A673 (cell line): ENCODE results near the gene HELZ2. TPM values are rescaled to one million over a fixed set of nuclear protein-coding genes. Genes with fewer than 3 reads are reported as not detected.

Experiments
- BruUV-seq: library from RNA; stranded (reverse); fragments of 400-500 nt; replicated peaks from 2 replicates; lab custom pipeline; 2021; lab: Mats Ljungman, UMichigan
- CTCF ChIA-PET: fragments of 300-600 bp; sonication (Branson Sonifier 250); formaldehyde crosslinking; loops from one replicate; lab custom pipeline; 2022; ENCODE audit warnings: antibody characterized with exemption; lab: Charles Lee
- POLR2A ChIA-PET: fragments of 300-600 bp; sonication (Branson Sonifier 250); formaldehyde crosslinking; loops from one replicate; lab custom pipeline; 2022; ENCODE audit warnings: antibody characterized with exemption; ENCODE audit not compliant: low non-redundant PET; lab: Charles Lee
- DNase-seq: peaks from one replicate; pipeline ENCODE4 v3.0.0-alpha.2; 2015; ENCODE audit warnings: low spot score
- H3K27ac ChIP-seq: fragments of 200-600 bp; sonication (generic); 2 replicates; pipeline ENCODE4 v1.5.1; 2016; ENCODE audit warnings: mixed run types, low read depth, mild to moderate bottlenecking, mixed read lengths, antibody characterized with exemption, low read length; ENCODE audit not compliant: poor library complexity, severe bottlenecking
- H3K27me3 ChIP-seq: fragments of 200-600 bp; sonication (generic); replicated peaks from 2 replicates; pipeline ENCODE4 v1.6.1; 2017; ENCODE audit warnings: mixed run types, low read depth, mild to moderate bottlenecking, mixed read lengths, antibody characterized with exemption, low read length; ENCODE audit not compliant: insufficient read depth, poor library complexity
- H3K36me3 ChIP-seq: fragments of 200-600 bp; sonication (generic); 2 replicates; pipeline ENCODE4 v1.6.1; 2016; ENCODE audit warnings: mixed run types, mild to moderate bottlenecking, mixed read lengths, antibody characterized with exemption, low read length; ENCODE audit not compliant: insufficient read depth, poor library complexity, severe bottlenecking
- H3K4me1 ChIP-seq: fragments of 200-600 bp; sonication (generic); 2 replicates; pipeline ENCODE4 v1.6.1; 2017; ENCODE audit warnings: mixed run types, mild to moderate bottlenecking, mixed read lengths, antibody characterized with exemption, low read length; ENCODE audit not compliant: insufficient read depth, poor library complexity, severe bottlenecking
- H3K4me3 ChIP-seq: fragments of 200-600 bp; sonication (generic); 2 replicates; pipeline ENCODE4 v1.5.1; 2016; ENCODE audit warnings: low read depth, mixed run types, mild to moderate bottlenecking, mixed read lengths, low read length; ENCODE audit not compliant: poor library complexity, severe bottlenecking
- H3K9me3 ChIP-seq: fragments of 200-600 bp; sonication (generic); 2 replicates; pipeline ENCODE4 v1.6.1; 2016; ENCODE audit warnings: mixed run types, low read depth, mild to moderate bottlenecking, mixed read lengths, antibody characterized with exemption, low read length; ENCODE audit not compliant: poor library complexity, severe bottlenecking
- EZH2 ChIP-seq: fragments of 200-600 bp; sonication (generic); IDR thresholded peaks from 2 replicates; pipeline ENCODE4 v1.6.1; 2017; ENCODE audit warnings: borderline replicate concordance, low read depth, mild to moderate bottlenecking, mixed read lengths, antibody characterized with exemption, low read length; ENCODE audit not compliant: poor library complexity, severe bottlenecking
- intact Hi-C: fragments of 100-400 bp; cut with micrococcal nuclease; formaldehyde crosslinking; loops from one replicate; pipeline ENCODE4 v1.10.0; 2022; ENCODE audit not compliant: unreplicated experiment
- total RNA-seq: library from RNA; stranded (reverse); gene quantifications from 2 replicates; pipeline ENCODE4 v1.2.3, GENCODE V29; 2021
- TF ChIP-seq, protein P1 (sequence below): fragments of 300-800, 200-600 bp; sonication (generic); conservative IDR thresholded peaks from 2 replicates; pipeline ENCODE4 v1.5.1; 2017; ENCODE audit warnings: low read depth, mild to moderate bottlenecking, antibody characterized with exemption, low read length, moderate library complexity, mixed read lengths

HELZ2 gene
- total RNA-seq, 1 experiment from 2014 or later, result 21.0 TPM

GRCh38 chr20:63541371-63541770, 32.7 kb downstream of the HELZ2 start:
- Histone ChIP-seq H3K27me3 (peaks cover 23% of the 10 kb centered on the region), H3K27ac (no peak overlapping the region), H3K9me3 (no peaks in the 10 kb centered on the region), H3K36me3 (no peaks in the 10 kb centered on the region), H3K4me3 (no peak overlapping the region), H3K4me1 (peaks cover 5% of the 10 kb centered on the region)
- CTCF ChIA-PET, result no interaction called here
- POLR2A ChIA-PET, result interaction anchor here (0.5 kb wide), 1 partner anchor 33 kb away, joined by 4 read pairs; the partner anchor contains the start of gene HELZ2
- no peak for DNase-seq
- intact Hi-C loops, result no loop called here
- BruUV-seq, result no TSS peak
- TF ChIP-seq, protein P1, sequence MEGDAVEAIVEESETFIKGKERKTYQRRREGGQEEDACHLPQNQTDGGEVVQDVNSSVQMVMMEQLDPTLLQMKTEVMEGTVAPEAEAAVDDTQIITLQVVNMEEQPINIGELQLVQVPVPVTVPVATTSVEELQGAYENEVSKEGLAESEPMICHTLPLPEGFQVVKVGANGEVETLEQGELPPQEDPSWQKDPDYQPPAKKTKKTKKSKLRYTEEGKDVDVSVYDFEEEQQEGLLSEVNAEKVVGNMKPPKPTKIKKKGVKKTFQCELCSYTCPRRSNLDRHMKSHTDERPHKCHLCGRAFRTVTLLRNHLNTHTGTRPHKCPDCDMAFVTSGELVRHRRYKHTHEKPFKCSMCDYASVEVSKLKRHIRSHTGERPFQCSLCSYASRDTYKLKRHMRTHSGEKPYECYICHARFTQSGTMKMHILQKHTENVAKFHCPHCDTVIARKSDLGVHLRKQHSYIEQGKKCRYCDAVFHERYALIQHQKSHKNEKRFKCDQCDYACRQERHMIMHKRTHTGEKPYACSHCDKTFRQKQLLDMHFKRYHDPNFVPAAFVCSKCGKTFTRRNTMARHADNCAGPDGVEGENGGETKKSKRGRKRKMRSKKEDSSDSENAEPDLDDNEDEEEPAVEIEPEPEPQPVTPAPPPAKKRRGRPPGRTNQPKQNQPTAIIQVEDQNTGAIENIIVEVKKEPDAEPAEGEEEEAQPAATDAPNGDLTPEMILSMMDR, result no peak
- no peak for TF ChIP-seq EZH2

DNA sequence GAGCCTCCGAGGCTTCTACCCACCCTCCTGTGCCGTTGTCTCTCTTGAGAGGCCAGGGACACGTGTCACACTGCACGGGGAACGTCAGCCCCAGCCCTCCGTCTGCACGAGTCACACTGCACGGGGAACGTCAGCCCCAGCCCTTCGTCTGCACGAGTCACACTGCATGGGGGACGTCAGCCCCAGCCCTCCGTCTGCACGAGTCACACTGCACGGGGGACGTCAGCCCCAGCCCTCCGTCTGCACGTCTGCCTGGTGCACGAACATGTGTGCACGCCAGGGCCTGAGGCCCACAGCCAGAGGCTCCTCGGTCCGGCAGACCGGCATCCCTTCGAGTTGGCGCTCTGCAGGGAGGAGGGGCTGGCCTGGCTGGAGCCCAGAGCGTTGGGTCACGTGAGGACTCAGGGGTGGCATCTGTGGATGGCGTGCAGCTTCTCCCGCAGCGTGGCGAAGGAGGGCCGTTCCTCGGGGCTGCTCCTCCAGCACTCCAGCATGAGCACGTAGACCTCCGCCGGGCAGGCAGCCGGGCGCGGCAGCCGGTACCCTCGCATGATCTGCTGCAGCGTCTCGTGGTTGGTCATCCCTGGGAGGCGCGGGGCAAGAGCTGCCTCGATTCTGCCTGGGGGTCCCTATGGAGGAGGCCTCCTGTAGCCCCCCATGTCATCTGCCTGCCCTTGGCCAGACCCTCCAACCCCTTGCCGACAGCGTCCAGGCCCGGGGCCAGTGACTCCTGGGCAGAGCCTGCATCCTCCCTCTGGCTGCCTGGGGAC, 33.4 kb downstream of the HELZ2 start:
- TF ChIP-seq, protein P1, result no peak
- TF ChIP-seq EZH2, result no peak
- Histone ChIP-seq H3K9me3 (no peaks in the 10 kb centered on the region), H3K4me1 (peaks cover 5% of the 10 kb centered on the region), H3K36me3 (no peaks in the 10 kb centered on the region), H3K4me3 (no peak overlapping the region), H3K27me3 (peaks cover 15% of the 10 kb centered on the region), H3K27ac (no peak overlapping the region)
- BruUV-seq, result no TSS peak
- ChIA-PET CTCF (no interaction called here), POLR2A (interaction anchor here (0.5 kb wide), 1 partner anchor 34 kb away, joined by 4 read pairs; the partner anchor contains the start of gene HELZ2)
- no peak for DNase-seq
- intact Hi-C loops, result no loop called here

DNA sequence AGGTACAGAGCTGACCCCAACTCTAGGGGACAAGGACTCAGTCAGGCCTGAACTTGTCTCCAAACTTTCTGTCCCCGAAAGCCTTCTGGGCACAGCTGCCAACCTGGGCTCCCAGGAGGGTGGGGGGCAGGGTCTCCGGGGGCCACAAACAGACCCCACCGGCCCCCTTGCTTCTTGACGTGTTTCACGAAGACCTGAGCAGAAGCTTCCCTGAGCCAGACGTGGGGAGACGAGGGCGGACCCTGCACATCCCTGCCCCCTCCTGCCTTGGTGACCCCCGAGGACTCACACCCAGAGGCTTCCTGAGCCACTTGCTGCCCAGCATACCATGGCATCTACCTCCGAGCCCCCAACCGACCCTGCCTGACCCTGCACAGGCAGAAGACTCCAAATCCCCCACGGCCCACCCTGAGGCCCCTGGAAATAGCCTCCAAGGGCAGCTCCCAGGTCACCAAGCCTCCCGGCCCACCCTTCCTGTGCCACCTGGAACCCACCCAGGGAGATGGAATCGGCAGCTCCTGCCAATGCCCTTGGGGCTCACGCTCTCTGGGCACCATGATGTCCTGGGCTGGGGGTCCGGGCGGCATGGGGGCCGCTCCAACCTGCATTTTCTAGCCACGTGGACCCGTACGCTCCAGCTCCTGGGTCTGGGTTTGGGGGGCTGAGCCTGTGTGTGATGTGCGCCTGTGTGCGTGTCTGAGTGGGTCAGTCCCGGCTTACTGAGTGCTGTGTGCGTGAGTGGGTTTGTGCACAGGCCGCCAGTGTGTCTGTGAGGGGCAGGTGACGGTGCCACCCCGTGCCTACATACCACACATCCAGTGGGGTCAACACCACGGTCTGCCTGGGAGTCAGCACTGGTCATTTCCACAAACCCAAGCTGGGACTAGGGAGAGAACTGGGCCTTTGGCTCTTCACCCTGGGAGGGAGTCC, 34.3 kb downstream of the HELZ2 start:
- Histone ChIP-seq H3K4me3 (no peak overlapping the region), H3K4me1 (peaks cover 5% of the 10 kb centered on the region), H3K27ac (no peak overlapping the region), H3K36me3 (no peaks in the 10 kb centered on the region), H3K9me3 (no peaks in the 10 kb centered on the region), H3K27me3 (peaks cover 6% of the 10 kb centered on the region)
- no TSS peak for BruUV-seq
- no peak for DNase-seq
- CTCF ChIA-PET, result no interaction called here
- POLR2A ChIA-PET, result no interaction called here
- TF ChIP-seq, protein P1, result no peak
- TF ChIP-seq EZH2, result no peak
- intact Hi-C loops, result loop anchor here (5.0 kb wide), 3 partner anchors 248 to 583 kb away; partner anchors contain the start of gene SAMD10
